Body of pancreas (tissue), 4 donors: ENCODE data around the gene OLIG1.

Experiments
- POLR2A ChIP-seq, 3 donors: fragments of 450-650 bp; IDR thresholded peaks; one replicate each; pipeline ENCODE4 v1.6.1; 2016; ENCODE audit warnings: antibody characterized with exemption in 3 of 3, mild to moderate bottlenecking in 2 of 3
- TF ChIP-seq, protein P1 (sequence below), 7 experiments: fragments of 450-650 bp in 4 of 7; fragments of 200-600 bp in 3 of 7; sonication (generic) in 3 of 7; IDR thresholded peaks; one replicate each; pipeline ENCODE4 v1.5.1; 2016 to 2019; ENCODE audit warnings: antibody characterized with exemption in 7 of 7

DNA sequence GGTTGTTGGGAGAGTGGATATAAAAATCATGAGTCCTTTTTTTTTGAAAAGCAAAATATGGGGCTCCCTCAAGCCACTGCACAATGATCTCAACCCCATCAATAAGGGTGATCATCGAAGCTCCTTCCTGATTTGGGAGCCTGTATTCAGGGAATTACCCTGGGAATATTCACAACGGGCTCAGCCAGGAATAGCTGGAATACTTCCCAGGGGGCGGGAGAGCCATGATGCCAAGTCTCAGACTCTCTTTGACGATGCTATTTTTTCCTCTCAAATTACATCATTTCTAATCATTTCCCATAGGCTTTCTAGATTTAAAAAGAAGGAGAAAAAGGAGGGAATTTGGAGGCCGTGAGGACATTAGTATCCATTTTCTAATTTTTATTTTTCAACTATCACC, 18.4 kb downstream of the OLIG1 start:
- TF ChIP-seq, protein P1, sequence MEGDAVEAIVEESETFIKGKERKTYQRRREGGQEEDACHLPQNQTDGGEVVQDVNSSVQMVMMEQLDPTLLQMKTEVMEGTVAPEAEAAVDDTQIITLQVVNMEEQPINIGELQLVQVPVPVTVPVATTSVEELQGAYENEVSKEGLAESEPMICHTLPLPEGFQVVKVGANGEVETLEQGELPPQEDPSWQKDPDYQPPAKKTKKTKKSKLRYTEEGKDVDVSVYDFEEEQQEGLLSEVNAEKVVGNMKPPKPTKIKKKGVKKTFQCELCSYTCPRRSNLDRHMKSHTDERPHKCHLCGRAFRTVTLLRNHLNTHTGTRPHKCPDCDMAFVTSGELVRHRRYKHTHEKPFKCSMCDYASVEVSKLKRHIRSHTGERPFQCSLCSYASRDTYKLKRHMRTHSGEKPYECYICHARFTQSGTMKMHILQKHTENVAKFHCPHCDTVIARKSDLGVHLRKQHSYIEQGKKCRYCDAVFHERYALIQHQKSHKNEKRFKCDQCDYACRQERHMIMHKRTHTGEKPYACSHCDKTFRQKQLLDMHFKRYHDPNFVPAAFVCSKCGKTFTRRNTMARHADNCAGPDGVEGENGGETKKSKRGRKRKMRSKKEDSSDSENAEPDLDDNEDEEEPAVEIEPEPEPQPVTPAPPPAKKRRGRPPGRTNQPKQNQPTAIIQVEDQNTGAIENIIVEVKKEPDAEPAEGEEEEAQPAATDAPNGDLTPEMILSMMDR (IDR thresholded peaks at IDR 0.05) = no peak
- TF ChIP-seq POLR2A (IDR thresholded peaks at IDR 0.05) = no peak
